Panc1 (cell line): ENCODE data around the gene SPRR3. TPM values are rescaled to one million over a fixed set of nuclear protein-coding genes. Genes with fewer than 3 reads are reported as not detected.

ENCODE experiments used
- ATAC-seq: fragments of 200-7000 bp; cut with Tn5 transposase; 2 replicates; pipeline ENCODE4 v1.9.1; 2020; ENCODE audit warnings: mild to moderate bottlenecking, moderate library complexity
- BruUV-seq: library from RNA; stranded (reverse); fragments of 400-500 nt; replicated peaks from 2 replicates; lab custom pipeline; 2021; lab: Mats Ljungman, UMichigan
- CTCF ChIA-PET: fragments of 300-600 bp; sonication (Branson Sonifier 250); formaldehyde crosslinking; loops from one replicate; lab custom pipeline; 2022; ENCODE audit warnings: antibody characterized with exemption; lab: Charles Lee
- POLR2A ChIA-PET: fragments of 300-600 bp; sonication (Branson Sonifier 250); formaldehyde crosslinking; loops from one replicate; lab custom pipeline; 2022; ENCODE audit warnings: antibody characterized with exemption; lab: Charles Lee
- DNase-seq: peaks from one replicate; pipeline ENCODE4 v3.0.0-alpha.2; 2010; ENCODE audit warnings: low read depth, low spot score
- H3K27ac ChIP-seq: 2 replicates; pipeline ENCODE4 v1.5.1; 2011; ENCODE audit warnings: mild to moderate bottlenecking, low read length, inconsistent platforms
- H3K27me3 ChIP-seq: fragments of 200-500 bp; sonication (Bioruptor generic); 2 replicates; pipeline ENCODE4 v1.6.0; 2014; ENCODE audit warnings: low read length, inconsistent platforms; ENCODE audit not compliant: control insufficient read depth, insufficient read depth
- H3K36me3 ChIP-seq: fragments of 200-500 bp; sonication (Bioruptor generic); 2 replicates; pipeline ENCODE4 v1.5.1; 2014; ENCODE audit warnings: inconsistent platforms, mild to moderate bottlenecking, low read length, moderate library complexity; ENCODE audit not compliant: control insufficient read depth, insufficient read depth
- H3K4me1 ChIP-seq: 2 replicates; pipeline ENCODE4 v1.5.1; 2011; ENCODE audit warnings: inconsistent platforms, mild to moderate bottlenecking, low read length, moderate library complexity; ENCODE audit not compliant: control insufficient read depth, insufficient read depth
- H3K4me3 ChIP-seq, 2 experiments: 2 replicates each; pipeline ENCODE4 v1.5.1; 2011 to 2012; ENCODE audit warnings: low read depth in 2 of 2, low read length in 2 of 2, mild to moderate bottlenecking in 2 of 2, inconsistent platforms in 1 of 2, moderate library complexity in 1 of 2
- H3K9me3 ChIP-seq: fragments of 200-500 bp; sonication (Bioruptor generic); 2 replicates; pipeline ENCODE4 v1.5.1; 2014; ENCODE audit warnings: low read depth, mild to moderate bottlenecking, inconsistent platforms, low read length, moderate library complexity; ENCODE audit not compliant: control insufficient read depth, insufficient read depth
- POLR2AphosphoS5 ChIP-seq: IDR thresholded peaks from 2 replicates; pipeline ENCODE4 v1.6.1; 2012; ENCODE audit warnings: mild to moderate bottlenecking, low read depth, low read length, moderate library complexity
- SIN3A ChIP-seq: IDR thresholded peaks from 2 replicates; pipeline ENCODE4 v1.6.1; 2012; ENCODE audit warnings: low read depth, mild to moderate bottlenecking, low read length, moderate library complexity, borderline replicate concordance; ENCODE audit not compliant: insufficient read depth
- TCF7L2 ChIP-seq: IDR thresholded peaks from 2 replicates; pipeline ENCODE4 v1.6.1; 2011; ENCODE audit warnings: mild to moderate bottlenecking, low read depth, low read length, inconsistent platforms
- in situ Hi-C: cut with HindIII; loops from 2 replicates; pipeline ENCODE4 v1.10.0; 2016; ENCODE audit warnings: low sequenced_read_pairs, low pct_unique_long_range_greater_than_20kb
- intact Hi-C: fragments of 100-400 bp; cut with micrococcal nuclease; formaldehyde crosslinking; loops from one replicate; pipeline ENCODE4 v1.10.0; 2022; ENCODE audit not compliant: unreplicated experiment
- total RNA-seq: library from RNA; stranded (reverse); gene quantifications from one replicate; pipeline ENCODE4 v1.2.1, GENCODE V29; 2021; ENCODE audit not compliant: unreplicated experiment
- TF ChIP-seq, protein P1 (sequence below): fragments of 450-650 bp; IDR thresholded peaks from 2 replicates; pipeline ENCODE4 v1.5.1; 2017; ENCODE audit warnings: mild to moderate bottlenecking
- TF ChIP-seq, protein P2 (sequence below), 2 experiments: IDR thresholded peaks; 2 replicates each; pipeline ENCODE4 v1.6.1; 2011 to 2012; ENCODE audit warnings: low read depth in 2 of 2, control low read depth in 1 of 2, low read length in 1 of 2, mild to moderate bottlenecking in 1 of 2, moderate library complexity in 1 of 2; ENCODE audit not compliant: insufficient read depth in 1 of 2

Gene SPRR3
- total RNA-seq, 1 experiment from 2014 or later, result not detected

DNA sequence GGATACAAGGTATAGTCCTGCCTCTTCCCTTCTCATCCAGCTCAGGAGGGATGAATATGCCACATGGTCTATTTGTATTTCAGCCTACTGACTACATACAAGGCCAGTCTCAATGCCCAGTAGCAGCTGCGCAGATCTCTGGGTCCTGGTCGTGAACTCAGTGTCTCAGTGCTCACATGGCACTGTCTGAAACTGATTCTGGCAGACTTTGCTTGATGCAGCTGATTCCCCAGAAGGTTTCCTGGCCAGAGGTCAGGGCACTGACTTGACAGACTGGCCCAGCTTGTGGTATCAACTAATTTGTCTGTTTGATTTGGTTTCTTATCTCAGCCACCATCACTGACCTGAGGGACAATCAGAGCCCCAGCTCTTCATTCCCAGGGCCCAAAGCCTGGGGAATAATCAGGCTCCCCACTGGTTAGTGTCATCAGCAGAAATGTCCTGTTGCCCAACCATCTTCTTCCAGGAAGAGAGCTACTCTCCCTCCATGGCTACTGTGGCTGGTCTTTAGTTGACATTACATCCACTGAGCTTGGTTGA lies 38.6 kb upstream of the SPRR3 start:
- no peak for ATAC-seq
- H3K27ac ChIP-seq, result no peak overlapping the region
- no peaks in the 10 kb centered on the region for H3K36me3 ChIP-seq
- DNase-seq, result no peak
- BruUV-seq, result no TSS peak
- ChIA-PET CTCF (no interaction called here), POLR2A (no interaction called here)
- H3K9me3 ChIP-seq, result no peaks in the 10 kb centered on the region
- intact Hi-C loops, result no loop called here
- H3K4me1 ChIP-seq, result no peaks in the 10 kb centered on the region
- TF ChIP-seq SIN3A (no peak), TCF7L2 (no peak), POLR2AphosphoS5 (no peak)
- TF ChIP-seq, protein P1, sequence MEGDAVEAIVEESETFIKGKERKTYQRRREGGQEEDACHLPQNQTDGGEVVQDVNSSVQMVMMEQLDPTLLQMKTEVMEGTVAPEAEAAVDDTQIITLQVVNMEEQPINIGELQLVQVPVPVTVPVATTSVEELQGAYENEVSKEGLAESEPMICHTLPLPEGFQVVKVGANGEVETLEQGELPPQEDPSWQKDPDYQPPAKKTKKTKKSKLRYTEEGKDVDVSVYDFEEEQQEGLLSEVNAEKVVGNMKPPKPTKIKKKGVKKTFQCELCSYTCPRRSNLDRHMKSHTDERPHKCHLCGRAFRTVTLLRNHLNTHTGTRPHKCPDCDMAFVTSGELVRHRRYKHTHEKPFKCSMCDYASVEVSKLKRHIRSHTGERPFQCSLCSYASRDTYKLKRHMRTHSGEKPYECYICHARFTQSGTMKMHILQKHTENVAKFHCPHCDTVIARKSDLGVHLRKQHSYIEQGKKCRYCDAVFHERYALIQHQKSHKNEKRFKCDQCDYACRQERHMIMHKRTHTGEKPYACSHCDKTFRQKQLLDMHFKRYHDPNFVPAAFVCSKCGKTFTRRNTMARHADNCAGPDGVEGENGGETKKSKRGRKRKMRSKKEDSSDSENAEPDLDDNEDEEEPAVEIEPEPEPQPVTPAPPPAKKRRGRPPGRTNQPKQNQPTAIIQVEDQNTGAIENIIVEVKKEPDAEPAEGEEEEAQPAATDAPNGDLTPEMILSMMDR, result no peak
- TF ChIP-seq, protein P2, sequence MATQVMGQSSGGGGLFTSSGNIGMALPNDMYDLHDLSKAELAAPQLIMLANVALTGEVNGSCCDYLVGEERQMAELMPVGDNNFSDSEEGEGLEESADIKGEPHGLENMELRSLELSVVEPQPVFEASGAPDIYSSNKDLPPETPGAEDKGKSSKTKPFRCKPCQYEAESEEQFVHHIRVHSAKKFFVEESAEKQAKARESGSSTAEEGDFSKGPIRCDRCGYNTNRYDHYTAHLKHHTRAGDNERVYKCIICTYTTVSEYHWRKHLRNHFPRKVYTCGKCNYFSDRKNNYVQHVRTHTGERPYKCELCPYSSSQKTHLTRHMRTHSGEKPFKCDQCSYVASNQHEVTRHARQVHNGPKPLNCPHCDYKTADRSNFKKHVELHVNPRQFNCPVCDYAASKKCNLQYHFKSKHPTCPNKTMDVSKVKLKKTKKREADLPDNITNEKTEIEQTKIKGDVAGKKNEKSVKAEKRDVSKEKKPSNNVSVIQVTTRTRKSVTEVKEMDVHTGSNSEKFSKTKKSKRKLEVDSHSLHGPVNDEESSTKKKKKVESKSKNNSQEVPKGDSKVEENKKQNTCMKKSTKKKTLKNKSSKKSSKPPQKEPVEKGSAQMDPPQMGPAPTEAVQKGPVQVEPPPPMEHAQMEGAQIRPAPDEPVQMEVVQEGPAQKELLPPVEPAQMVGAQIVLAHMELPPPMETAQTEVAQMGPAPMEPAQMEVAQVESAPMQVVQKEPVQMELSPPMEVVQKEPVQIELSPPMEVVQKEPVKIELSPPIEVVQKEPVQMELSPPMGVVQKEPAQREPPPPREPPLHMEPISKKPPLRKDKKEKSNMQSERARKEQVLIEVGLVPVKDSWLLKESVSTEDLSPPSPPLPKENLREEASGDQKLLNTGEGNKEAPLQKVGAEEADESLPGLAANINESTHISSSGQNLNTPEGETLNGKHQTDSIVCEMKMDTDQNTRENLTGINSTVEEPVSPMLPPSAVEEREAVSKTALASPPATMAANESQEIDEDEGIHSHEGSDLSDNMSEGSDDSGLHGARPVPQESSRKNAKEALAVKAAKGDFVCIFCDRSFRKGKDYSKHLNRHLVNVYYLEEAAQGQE (IDR thresholded peaks at IDR 0.05; ENCODE audit: insufficient read depth in 1 of 2, low read depth in 2 of 2, low read length in 1 of 2), result no peak
- H3K27me3 ChIP-seq, result no peaks in the 10 kb centered on the region; the same call in 1 of the 2 replicates
- H3K4me3 ChIP-seq, result no peak overlapping the region
- in situ Hi-C loops, result no loop called here

DNA sequence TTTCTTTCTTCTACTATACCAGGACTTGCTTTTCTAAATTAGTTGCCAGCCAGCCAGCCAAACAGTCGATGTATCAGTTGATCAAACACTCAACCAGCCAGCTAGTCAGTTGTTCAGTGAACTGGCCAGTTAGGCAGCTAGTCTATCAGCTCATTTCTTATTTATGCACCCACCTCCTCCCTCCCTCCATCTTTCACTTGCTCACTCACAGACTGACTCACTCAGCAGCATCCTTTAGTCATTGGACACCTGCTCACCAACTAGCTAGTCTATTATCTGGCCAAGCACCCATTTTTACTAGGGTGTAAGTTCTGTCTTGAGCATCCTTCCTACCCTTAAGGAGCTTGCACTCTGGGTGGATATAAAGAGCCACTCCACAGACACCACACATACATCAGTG lies 37.0 kb upstream of the SPRR3 start:
- no peaks in the 10 kb centered on the region for H3K36me3 ChIP-seq
- in situ Hi-C loops (no loop called here), intact Hi-C loops (no loop called here)
- DNase-seq (no peak), ATAC-seq (no peak)
- ChIA-PET POLR2A (interaction anchor here (0.6 kb wide), 1 partner anchor 950 kb away, joined by 5 read pairs; no protein-coding TSS in a partner anchor), CTCF (no interaction called here)
- no peak overlapping the region for H3K4me3 ChIP-seq
- no peak for TF ChIP-seq SIN3A
- no peaks in the 10 kb centered on the region for H3K9me3 ChIP-seq
- H3K27me3 ChIP-seq, result no peaks in the 10 kb centered on the region; the same call in 1 of the 2 replicates
- no peak overlapping the region for H3K27ac ChIP-seq
- no peaks in the 10 kb centered on the region for H3K4me1 ChIP-seq
- no TSS peak for BruUV-seq

DNA sequence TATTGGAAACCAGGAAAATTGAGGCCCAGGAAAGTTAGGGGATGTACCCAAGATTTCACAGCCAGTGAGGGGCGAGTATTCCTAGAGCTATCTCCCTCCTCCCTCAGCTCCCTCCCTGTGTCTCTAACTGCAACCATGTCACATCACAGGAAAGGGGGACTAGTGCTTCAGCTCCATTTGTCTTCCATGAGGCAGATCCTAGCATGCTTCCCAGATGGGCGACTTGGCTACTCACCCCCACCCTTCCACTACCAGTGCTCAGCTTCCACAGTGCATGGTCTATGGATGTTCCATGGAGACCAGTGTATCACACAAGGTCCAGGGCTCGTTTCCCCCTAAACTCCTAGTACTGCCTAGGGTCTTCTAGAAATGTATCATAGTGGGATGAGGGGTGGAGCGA lies 35.7 kb upstream of the SPRR3 start:
- Histone ChIP-seq H3K36me3 (no peaks in the 10 kb centered on the region), H3K27me3 (no peaks in the 10 kb centered on the region; the same call in 1 of the 2 replicates), H3K4me3 (no peak overlapping the region), H3K27ac (no peak overlapping the region), H3K4me1 (no peaks in the 10 kb centered on the region), H3K9me3 (no peaks in the 10 kb centered on the region)
- in situ Hi-C loops (no loop called here), intact Hi-C loops (no loop called here)
- no TSS peak for BruUV-seq
- ChIA-PET POLR2A (no interaction called here), CTCF (no interaction called here)
- TF ChIP-seq, protein P1, result no peak
- TF ChIP-seq POLR2AphosphoS5, result no peak
- TF ChIP-seq, protein P2 (IDR thresholded peaks at IDR 0.05; ENCODE audit: insufficient read depth in 1 of 2, low read depth in 2 of 2, low read length in 1 of 2), result no peak
- no peak for TF ChIP-seq SIN3A
- TF ChIP-seq TCF7L2, result no peak
- ATAC-seq (no peak), DNase-seq (no peak)
